Measurements from ENCODE around the gene SENP1.

SENP1 gene

DNA sequence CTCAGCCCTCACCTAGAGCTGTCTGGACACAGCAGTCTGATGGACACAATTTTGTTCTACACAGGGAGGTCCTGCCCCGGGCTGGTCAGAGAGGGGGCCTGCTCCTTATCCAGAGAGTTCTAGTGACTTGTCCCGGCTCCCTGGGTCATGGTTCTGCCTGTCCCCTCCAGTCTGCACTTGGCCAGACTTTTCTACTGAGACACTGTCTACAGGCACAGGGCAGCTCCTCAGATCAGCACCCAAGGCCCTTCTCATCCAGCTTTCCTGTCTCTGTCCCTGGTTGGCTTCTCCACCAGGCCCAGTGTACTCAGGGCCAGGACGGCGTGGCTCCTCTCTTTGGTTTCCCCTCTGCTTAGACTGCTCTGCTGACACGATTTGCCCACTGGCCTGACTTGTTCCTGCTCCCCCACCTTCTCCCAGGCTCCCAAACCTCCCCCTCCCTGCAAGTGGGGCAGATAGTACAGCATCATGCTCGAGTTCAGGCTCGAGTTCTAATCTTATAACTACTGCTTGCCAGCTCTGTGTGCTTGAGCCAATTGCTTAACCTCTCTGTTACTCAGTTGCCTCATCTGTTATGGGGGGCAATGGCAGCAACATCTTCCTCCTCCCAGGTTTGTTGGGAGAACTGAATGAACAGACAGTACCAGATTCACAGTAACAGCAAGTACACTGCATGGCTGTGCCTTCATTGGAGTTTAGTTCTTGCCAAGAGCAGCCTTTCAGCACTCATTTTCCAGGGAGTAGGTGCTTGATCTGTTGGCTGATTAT is 79.6 kb downstream of the SENP1 start:
- Mint-ChIP-seq H3K9me3 (no peaks in the 10 kb centered on the region), H3K4me3 (no peak overlapping the region), H3K27me3 (peaks cover 7% of the 10 kb centered on the region), H3K27ac (no peak overlapping the region), H3K36me3 (ENCODE audit: low read depth) (no peaks in the 10 kb centered on the region), H3K4me1 (ENCODE audit: low read depth) (no peaks in the 10 kb centered on the region)

- Mint-ChIP-seq H3K27me3 (peaks cover 7% of the 10 kb centered on the region), H3K36me3 (ENCODE audit: low read depth) (no peaks in the 10 kb centered on the region), H3K27ac (no peak overlapping the region), H3K4me3 (no peak overlapping the region), H3K9me3 (no peaks in the 10 kb centered on the region), H3K4me1 (ENCODE audit: low read depth) (no peaks in the 10 kb centered on the region)
These were observed 80.6 kb downstream of the SENP1 start for GRCh38 chr12:48025281-48025680.

- H3K36me3 Mint-ChIP-seq (ENCODE audit: low read depth) = no peaks in the 10 kb centered on the region
- H3K4me3 Mint-ChIP-seq = no peak overlapping the region
- no peaks in the 10 kb centered on the region for H3K4me1 Mint-ChIP-seq (ENCODE audit: low read depth)
- H3K27me3 Mint-ChIP-seq = peaks cover 9% of the 10 kb centered on the region
- no peaks in the 10 kb centered on the region for H3K9me3 Mint-ChIP-seq
- no peak overlapping the region for H3K27ac Mint-ChIP-seq
These were observed 81.1 kb downstream of the SENP1 start for GRCh38 chr12:48024735-48025134.

- Mint-ChIP-seq H3K27me3 (peaks cover 18% of the 10 kb centered on the region), H3K4me3 (no peak overlapping the region), H3K9me3 (no peaks in the 10 kb centered on the region), H3K27ac (no peak overlapping the region), H3K4me1 (ENCODE audit: low read depth) (no peaks in the 10 kb centered on the region), H3K36me3 (ENCODE audit: low read depth) (no peaks in the 10 kb centered on the region)
These were observed 82.5 kb downstream of the SENP1 start for GRCh38 chr12:48023386-48023785.

DNA sequence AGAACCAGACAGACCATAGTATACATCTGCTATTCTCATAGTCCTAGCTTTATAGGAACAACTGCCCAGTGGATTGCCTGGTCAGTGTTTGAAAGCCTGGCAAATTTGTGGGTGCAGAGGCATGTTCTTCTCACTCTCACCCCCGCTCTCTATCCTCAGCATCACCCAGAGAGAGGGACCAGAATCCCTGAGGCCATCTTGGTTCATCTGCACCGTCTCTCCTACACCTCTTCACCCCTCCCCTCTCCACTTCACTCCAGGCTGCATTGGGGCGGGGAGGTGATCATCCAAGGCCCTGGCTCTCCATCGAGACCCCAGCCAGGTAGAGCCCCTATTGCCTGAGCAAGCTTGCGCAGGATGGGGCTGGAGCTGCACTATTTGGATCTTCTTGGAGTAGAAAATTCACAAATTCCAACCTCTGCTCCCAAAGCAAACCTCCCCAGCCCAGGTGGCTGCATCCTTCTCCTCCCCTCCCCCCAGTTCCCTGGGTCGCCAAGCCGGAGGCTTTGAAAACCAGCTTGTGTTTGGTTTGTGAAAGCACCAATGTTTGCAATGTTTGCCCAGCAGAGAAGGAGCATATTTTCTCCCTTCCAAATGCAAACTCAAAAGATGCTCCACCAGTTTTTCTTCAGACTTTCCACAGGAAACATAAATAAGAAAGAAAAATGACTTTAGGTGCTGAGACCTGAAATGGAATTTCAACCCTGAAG is 83.0 kb downstream of the SENP1 start:
- Mint-ChIP-seq H3K27ac (no peak overlapping the region), H3K9me3 (no peaks in the 10 kb centered on the region), H3K4me1 (ENCODE audit: low read depth) (no peaks in the 10 kb centered on the region), H3K36me3 (ENCODE audit: low read depth) (no peaks in the 10 kb centered on the region), H3K4me3 (no peak overlapping the region), H3K27me3 (peaks cover 22% of the 10 kb centered on the region)

DNA sequence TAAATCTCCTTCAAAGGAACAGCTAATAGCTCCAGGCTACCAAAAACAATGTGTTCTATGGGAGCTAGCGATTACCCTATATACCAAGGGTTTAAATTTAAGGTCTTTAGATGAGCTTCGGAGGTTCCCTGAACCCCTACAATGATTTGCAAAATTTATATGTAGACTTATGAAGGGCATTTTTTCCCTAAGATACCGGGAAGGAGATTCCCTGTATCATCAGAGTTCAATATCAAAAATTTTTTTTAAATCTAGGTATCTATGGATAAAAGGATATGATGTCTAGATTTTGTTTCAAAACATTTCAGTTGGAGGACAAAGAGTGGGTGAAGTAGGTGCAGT is 83.7 kb downstream of the SENP1 start:
- H3K4me3 Mint-ChIP-seq = no peak overlapping the region
- H3K27ac Mint-ChIP-seq = no peak overlapping the region
- peaks cover 22% of the 10 kb centered on the region for H3K27me3 Mint-ChIP-seq
- no peaks in the 10 kb centered on the region for H3K9me3 Mint-ChIP-seq
- H3K36me3 Mint-ChIP-seq (ENCODE audit: low read depth) = no peaks in the 10 kb centered on the region
- no peaks in the 10 kb centered on the region for H3K4me1 Mint-ChIP-seq (ENCODE audit: low read depth)

- peaks cover 22% of the 10 kb centered on the region for H3K27me3 Mint-ChIP-seq
- H3K4me1 Mint-ChIP-seq (ENCODE audit: low read depth) = no peaks in the 10 kb centered on the region
- H3K9me3 Mint-ChIP-seq = no peaks in the 10 kb centered on the region
- no peak overlapping the region for H3K4me3 Mint-ChIP-seq
- no peaks in the 10 kb centered on the region for H3K36me3 Mint-ChIP-seq (ENCODE audit: low read depth)
- H3K27ac Mint-ChIP-seq = no peak overlapping the region
These were observed 84.2 kb downstream of the SENP1 start for GRCh38 chr12:48021485-48022179.

GRCh38 chr12:48019639-48020265 is 86.1 kb downstream of the SENP1 start:
- Mint-ChIP-seq H3K9me3 (no peaks in the 10 kb centered on the region), H3K36me3 (ENCODE audit: low read depth) (no peaks in the 10 kb centered on the region), H3K4me3 (no peak overlapping the region), H3K27ac (no peak overlapping the region), H3K4me1 (ENCODE audit: low read depth) (no peaks in the 10 kb centered on the region), H3K27me3 (peaks cover 26% of the 10 kb centered on the region)

GRCh38 chr12:48018618-48018995 is 87.3 kb downstream of the SENP1 start:
- Mint-ChIP-seq H3K36me3 (ENCODE audit: low read depth) (no peaks in the 10 kb centered on the region), H3K27ac (no peak overlapping the region), H3K27me3 (peaks cover 26% of the 10 kb centered on the region)

DNA sequence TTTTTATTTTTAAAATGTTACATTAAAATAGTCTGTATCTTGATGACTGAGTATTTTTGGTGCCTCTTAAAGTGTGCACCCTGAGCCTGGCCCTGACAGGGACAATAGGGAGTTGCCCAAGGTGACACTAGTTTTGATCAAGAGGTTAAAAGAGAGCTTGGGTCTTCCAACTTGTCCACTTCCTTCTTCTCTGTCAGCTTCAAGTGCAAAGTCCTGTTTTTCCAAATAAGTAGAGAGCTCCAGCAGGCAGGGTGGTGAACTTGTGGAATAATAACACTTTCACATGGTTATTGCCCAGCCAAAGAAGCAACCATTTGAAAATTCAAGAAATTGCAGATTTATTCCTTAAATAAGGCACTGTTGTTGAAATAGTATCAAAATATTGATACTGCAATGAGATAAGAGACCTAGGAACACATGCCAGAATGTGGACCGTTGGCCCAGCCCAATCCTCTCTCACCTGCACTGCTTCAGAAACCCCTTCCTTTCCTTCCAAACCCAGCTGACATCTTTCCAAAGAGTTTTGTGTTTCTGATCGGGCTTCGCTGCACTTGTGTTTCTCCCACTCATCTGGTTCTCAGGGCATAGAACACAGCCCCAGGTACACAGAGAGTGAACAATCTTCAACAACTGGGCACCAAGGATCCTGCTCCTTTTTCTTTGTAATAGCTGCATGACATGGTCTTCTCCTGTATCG is 87.8 kb downstream of the SENP1 start:
- no peaks in the 10 kb centered on the region for H3K9me3 Mint-ChIP-seq
- no peaks in the 10 kb centered on the region for H3K36me3 Mint-ChIP-seq (ENCODE audit: low read depth)

More at GRCh38 chr12:48018618-48018995, 87.3 kb downstream of the SENP1 start:
- no peak overlapping the region for H3K4me3 Mint-ChIP-seq
- H3K9me3 Mint-ChIP-seq = no peaks in the 10 kb centered on the region
- no peaks in the 10 kb centered on the region for H3K4me1 Mint-ChIP-seq (ENCODE audit: low read depth)

DNA sequence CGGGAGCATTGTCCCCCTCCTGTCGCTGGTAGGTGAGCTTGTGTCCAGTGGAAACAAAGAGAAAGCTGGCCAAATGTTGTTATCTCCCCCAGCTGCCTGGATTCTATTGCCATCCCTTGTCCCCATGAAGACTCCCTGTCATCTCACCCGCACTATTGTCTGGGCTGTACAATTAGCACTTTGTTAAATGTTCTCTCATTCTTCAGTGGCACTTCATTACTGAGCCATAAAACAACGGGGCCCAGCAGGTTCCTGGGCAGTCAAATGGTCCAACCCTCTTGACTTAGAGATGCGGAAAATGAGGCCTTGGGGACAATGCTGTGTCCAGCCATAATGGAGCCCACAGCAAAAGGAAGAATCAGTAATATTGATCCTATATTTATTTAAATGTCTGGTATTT is 88.4 kb downstream of the SENP1 start:
- Mint-ChIP-seq H3K9me3 (no peaks in the 10 kb centered on the region), H3K36me3 (ENCODE audit: low read depth) (no peaks in the 10 kb centered on the region), H3K27ac (no peak overlapping the region), H3K4me1 (ENCODE audit: low read depth) (no peaks in the 10 kb centered on the region), H3K27me3 (peaks cover 31% of the 10 kb centered on the region), H3K4me3 (no peak overlapping the region)

More for the DNA sequence above, 87.8 kb downstream of the SENP1 start:
- Mint-ChIP-seq H3K4me3 (no peak overlapping the region), H3K27me3 (peaks cover 26% of the 10 kb centered on the region), H3K4me1 (ENCODE audit: low read depth) (no peaks in the 10 kb centered on the region), H3K27ac (no peak overlapping the region)

DNA sequence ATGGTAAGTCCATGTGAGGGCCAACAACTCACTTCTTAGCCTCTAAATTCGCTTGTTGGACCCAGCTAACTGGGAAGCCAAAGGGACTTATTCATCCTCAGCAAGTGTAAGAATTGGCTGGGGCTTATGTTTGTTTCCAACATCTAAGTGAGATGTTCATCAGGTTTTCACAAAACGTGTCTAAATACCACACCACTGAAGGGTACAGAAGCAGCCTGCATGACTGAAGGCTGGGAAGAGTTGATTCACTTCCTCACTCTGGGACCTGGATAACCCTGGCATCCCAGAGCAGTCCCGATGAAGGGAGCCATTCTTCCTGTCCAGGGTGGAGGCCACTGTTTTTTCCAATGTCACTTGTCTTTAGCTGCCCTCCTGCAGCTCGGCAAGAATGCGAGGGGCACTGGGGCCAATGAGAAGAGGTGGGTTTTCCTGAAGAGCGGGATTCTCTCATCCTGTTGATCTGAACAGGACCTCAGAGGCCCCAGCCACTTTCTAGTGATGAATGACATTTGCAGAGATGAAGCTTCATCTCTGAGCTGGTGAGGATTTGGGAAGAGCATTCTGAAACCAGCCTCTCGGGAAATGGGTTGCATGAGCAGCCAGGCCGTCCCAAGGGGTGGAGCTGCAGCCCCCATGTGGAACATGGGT is 89.4 kb downstream of the SENP1 start:
- no peak overlapping the region for H3K27ac Mint-ChIP-seq
- H3K27me3 Mint-ChIP-seq = peaks cover 32% of the 10 kb centered on the region
- H3K4me3 Mint-ChIP-seq = no peak overlapping the region
- H3K9me3 Mint-ChIP-seq = no peaks in the 10 kb centered on the region
- no peaks in the 10 kb centered on the region for H3K4me1 Mint-ChIP-seq (ENCODE audit: low read depth)
- no peaks in the 10 kb centered on the region for H3K36me3 Mint-ChIP-seq (ENCODE audit: low read depth)

DNA sequence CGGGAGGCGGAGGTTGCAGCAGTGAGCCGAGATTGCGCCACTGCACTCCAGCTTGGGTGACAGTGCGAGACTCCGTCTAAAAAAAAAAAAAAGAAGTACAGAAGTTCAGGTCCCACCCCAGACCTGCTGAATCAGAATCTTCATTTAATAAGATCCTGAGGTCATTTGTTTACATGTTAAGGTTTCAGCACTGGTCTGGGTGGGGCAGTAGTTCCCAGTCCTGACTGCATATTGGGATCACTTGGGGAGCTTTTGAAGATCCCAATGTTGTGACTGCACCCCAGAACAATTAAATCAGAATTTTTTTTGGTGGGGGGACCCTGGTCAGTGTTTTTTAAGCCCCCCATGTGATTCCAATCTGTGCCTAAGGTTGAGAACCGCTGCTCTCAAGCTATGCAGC is 89.9 kb downstream of the SENP1 start:
- Mint-ChIP-seq H3K4me1 (ENCODE audit: low read depth) (no peaks in the 10 kb centered on the region), H3K27ac (no peak overlapping the region), H3K27me3 (peaks cover 36% of the 10 kb centered on the region), H3K9me3 (no peaks in the 10 kb centered on the region), H3K4me3 (no peak overlapping the region), H3K36me3 (ENCODE audit: low read depth) (no peaks in the 10 kb centered on the region)

DNA sequence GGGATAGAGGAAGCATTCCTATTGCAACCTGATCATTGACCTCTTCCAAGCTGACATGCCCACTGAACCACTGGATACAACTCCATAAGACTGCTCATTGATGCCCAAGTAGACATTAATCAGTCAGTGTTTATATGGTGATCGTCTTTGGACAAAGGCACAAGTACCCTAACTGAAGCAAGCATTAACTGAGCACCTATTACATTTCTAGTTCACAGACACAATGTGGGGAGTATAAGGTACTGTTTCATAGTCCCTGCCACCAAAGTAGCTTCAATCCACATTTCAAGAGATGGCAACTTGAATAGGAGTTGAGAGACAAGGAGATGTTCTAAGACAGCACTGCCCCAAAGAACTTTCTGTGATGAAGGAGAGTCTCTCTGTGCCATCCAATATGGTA is 90.8 kb downstream of the SENP1 start:
- Mint-ChIP-seq H3K27ac (no peak overlapping the region), H3K36me3 (ENCODE audit: low read depth) (no peaks in the 10 kb centered on the region), H3K9me3 (no peaks in the 10 kb centered on the region), H3K27me3 (peaks cover 38% of the 10 kb centered on the region), H3K4me1 (ENCODE audit: low read depth) (no peaks in the 10 kb centered on the region), H3K4me3 (no peak overlapping the region)

All from stimulated activated naive CD8-positive, alpha-beta T cell treated with anti-CD3 and anti-CD28 coated beads, Interleukin-15, Interleukin-2, amounts not matched to agents 100 ng/mL and 50 ng/mL, for 24 hours (primary cell).